KG1 (cell line): ENCODE measurements around the gene TRIM7.

ENCODE experiments used
- DNase-seq: peaks from one replicate; lab custom pipeline; 2025; lab: John Stamatoyannopoulos, UW

TRIM7 gene

DNA sequence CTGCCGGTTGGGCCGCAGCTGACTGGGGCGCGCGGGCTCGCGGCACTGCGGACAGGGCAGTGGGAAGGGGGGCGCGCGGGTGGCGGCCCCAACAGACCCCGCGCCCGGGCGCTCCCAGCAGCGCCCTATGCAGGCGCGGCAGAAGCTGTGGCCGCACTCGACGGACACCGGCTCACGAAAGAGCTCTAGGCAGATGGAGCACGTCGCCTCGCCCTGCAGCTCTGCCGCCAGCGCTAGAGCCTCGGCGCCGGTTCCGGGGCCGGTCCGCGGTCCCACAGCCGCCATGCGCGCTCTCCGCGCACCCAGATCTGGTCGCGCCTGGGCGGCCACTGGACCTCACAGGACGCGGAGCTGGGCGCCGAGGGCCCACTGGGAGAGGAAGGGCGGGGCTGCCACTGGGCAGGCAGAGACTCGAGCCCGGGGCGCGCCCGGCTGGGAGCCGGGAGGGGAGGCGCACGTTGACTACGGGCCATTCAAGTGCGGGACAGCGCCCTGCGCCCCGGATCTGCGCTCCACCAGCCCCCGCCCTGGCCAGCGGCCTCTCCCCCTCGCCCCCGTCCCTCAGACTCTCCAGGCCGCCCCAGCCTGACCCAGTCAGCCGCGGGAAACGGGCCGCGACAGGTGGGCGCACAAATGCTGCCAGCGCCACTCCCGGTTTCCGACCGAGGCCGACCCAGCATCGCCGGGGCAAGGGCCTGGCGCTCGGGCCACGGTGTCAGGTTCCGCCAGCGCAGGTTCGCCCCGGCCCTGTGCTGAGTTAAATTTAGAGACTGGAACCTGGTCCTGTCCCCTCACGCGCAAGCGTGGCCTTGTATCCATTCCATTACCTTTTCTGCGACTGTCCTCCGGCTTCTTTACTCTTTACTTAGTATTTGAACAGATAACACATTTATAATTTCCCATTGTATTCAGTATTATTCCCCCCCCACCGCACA, at the start of gene TRIM7:
TRIM7 (minus strand) TSS at position 371 of the 935 bp plus-strand sequence; CDS start at position 285, 86 bp downstream.
- no peak for DNase-seq

DNA sequence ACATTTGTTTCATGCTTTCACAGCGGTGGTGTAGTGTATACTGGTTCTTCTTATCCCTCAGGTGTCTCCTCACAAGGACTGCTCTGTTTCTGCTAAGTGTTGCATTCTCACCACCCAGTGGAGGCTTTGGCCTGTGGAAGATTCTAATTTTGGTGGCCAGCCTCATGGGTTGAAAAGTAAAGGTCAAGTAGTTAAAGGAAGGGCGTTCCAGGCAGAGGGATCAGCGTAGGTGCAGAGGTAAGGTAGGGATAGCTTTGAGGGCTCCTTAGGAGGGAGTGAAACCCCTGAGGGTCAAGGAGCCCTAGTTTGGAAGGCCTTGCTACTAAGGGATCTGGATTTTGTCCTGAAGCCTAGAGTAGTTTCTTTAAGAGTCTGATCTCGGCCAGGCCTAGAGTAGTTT, 43.3 kb upstream of the TRIM7 start:
- no peak for DNase-seq

DNA sequence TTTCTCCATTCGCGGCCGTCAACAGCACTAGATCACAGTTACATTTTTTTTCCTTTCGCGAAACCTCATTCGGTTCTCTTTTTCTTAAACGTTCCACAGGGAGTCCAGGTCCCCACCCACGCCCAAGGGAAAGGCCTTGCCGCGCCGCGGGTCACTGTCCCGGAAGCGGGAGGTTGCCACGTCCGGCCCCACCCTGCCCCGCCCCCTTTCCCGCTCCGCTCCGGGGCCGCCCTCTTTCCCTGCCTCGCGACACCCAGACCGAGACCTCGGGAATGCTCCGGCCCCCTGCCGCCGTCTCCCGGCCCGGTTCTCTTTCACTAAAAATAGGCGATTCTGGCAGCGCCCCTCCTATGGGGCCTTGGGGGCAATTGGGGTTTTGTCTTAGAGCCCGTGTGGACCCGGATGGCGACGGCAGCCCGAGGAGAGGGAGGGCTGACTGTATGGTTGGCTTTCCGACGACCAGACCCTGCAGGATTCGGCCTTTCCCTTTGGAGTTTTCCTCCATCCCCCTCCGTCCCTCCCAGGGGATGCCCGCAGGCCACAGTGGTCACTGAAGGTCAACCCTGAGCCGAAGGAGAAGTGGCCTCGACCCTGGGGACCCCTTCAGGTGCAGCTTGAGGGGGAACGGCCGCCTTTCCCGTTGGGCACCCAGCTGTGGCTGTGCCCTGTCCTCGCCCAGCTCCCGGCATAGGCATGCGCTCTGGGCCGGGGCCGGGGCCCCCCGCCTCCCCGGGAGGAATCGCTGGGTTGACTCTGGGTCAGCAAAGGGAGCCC, 41.5 kb upstream of the TRIM7 start:
- DNase-seq: no peak

DNA sequence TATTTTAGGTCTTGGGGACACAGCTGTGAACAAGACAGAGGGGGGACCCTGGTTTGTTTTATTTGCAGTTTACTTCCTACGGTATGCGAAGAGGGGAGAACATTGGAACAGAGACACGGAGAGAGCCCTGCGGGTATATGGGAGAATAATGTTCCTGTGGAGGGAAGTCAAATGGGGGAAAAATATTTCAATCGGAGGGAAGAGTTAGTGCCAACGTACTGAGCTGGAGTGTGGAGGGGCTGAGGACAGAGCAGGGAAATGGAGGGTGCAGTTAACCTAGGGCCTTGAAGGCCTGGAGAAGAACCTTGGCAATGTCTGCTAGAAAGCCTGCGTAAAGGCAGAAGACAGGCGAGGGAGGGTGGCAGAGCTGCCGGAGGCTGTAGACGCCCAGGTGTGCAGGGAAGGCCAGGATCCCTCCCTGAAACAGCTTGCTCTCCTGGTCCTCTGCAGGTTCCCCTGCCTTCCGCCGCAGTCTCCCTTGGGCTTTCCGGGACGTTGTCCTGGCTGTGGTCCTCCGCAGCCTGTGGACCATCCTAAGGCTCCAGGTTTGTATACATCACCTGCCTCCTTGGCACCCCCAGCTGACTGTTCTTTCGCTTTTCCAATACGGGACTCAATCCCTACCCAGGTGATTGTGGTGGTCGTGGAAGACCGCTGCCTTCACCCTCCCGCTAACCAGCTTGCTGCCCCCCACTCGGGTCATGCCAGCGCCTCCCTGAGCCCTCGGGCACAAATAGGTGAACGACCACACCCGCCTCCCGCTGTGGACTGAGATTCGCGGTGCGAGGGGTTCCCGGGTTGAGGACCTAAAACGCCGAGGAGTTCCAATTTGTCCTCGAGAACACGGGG, 40.7 kb upstream of the TRIM7 start:
- no peak for DNase-seq

DNA sequence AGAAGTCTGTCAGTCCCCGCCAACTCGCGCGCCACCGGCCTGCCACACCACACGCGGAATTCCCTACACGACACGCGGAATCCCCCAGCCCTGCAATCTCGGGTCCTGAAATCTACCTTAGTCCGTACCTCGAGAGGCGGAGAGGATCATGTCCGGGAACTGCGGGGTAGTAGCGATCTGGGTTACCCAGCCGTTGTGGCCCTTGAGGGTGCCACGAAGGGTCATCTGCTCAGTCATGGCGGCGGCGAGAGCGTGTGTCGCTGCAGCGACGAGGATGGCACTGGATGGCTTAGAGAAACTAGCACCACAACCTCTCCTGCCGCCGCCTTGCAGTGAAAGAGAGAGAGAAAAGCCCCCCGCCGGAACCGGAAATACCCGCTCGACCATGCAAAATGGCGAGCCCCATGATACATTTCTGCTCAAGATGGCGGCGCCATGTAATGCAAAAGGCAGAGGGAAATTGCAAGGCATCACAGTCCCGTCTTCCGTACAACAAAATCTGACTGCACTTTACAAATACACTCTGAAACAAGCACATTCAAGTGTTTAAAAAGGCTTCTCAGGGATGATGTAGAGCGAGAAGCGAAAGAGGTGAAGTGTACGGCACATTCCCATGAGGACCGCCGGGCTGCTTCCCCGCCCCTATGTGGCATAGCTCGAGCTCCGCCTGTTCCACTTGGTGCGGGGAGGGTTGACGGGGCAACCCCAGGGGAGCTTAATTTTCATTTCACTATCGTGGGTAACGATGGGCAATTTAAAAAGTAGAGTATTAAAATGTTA, 38.8 kb upstream of the TRIM7 start, which contains the start of gene RACK1:
RACK1 (minus strand) TSS at position 343 of the 780 bp plus-strand sequence; CDS start at position 237, 106 bp downstream.
- no peak for DNase-seq

DNA sequence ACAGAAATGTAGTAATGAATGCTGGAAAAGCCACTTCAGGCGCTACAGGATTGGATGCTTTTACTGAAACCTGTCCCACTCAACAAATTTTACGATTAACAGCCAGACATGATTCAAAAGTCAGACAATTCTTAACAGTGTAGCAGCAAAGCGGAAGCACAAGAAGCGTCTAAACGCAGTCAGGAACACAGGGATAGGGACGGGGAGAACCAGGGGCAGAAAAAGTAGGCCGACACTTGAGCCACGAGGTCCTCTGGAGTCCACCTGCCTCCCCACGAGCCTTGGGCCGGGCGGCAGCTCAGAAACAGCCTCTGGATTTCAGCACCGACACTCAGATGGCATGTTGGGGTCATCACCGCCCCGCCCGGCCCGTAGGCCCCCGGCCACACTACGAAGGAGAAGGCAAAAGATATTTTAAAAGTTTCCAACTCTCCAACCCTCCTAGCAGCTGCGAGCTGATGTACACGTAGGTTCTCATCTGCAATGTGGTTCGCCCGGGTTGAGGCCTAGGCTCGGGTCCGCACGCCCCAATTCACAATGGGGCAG, 38.1 kb upstream of the TRIM7 start:
- no peak for DNase-seq

DNA sequence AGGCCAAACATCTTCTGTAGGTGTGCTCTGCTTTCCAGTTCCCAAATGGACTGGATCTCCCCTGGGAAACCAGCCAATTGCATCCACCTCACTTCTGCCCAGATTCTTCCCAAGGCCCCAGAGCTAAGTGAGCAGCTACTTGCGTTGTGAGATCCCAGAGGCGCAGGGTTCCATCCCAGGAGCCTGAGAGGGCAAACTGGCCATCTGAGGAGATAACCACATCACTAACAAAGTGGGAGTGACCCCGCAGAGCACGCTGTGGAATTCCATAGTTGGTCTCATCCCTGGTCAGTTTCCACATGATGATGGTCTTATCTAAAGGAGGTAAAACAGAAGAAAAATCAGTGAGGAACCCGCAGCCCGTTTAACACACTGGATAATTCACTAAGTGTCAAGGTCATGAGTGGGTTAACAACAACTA, 37.0 kb upstream of the TRIM7 start:
- no peak for DNase-seq

DNA sequence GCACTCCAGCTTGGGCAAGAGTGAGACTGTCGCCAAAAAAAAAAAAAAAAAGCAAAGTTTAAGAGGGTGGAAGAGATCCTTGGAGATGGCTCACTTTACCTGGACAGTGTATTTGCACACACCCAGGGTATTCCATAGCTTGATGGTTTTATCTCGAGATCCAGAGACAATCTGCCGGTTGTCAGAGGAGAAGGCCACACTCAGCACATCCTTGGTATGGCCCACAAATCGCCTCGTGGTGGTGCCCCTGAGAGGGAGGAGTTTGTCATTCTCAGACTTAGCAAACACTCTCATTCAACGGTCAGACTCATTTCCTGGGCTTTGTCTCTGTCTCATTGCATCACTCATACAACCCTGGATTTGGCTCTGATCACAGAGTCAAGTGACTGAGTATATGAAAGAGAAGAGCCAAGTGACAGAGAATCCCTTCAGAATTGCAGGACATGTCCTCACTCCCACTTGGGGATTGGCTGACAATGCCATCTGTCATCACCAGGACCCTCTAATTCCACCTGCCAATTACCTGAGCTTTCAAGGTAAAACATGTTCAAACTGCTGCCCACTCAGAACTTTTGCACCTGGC, 36.5 kb upstream of the TRIM7 start:
- DNase-seq: no peak

DNA sequence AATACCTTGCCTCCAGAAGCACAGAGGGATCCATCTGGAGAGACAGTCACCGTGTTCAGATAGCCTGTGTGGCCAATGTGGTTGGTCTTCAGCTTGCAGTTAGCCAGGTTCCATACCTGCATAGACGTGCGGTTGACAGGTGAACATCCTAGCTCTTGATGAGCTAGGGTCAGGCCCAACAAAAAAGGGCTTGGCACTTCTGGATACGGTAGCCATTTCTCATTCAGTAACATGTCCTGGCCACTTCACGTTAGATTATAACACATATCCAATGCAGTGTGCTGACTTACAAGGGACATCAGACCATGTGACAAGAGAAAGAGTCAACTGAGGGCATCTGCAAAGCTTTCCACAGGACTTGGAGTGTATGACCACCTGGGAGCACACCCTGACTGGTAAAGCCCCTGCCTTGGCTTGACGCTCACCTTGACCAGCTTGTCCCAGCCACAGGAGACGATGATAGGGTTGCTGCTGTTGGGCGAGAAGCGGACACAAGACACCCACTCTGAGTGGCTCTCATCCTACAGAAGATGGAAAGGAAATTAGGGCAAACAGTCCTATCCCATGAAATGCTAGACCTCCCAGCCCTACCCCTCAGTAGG, 34.2 kb upstream of the TRIM7 start:
- DNase-seq: no peak

DNA sequence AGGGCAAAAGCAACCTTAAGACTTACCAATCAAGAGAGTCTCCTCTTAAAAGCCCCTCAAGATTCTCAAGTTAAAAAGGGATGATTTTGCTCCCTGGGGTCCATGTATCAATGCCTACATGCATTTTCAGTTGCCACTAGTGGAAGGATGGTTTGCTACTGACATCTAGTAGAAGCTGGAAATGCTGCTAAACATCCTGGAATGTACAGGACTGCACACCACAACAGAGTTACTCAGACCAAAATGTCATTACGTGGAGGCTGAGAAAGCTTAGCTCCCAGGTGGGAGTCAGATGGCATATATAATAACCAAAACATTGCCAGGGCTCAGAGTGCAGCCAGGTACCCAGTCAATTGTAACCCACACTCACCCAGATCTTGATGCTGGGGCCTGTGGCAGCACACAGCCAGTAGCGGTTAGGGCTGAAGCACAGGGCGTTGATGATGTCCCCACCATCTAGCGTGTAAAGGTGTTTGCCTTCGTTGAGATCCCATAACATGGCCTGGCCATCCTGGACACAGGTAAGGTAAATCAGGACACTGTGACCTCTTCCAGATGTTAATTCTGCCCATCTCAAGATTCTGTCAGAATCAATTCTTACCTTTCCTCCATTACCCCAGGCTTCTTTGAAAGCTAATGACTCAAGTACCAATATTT, 32.9 kb upstream of the TRIM7 start:
- DNase-seq: no peak

DNA sequence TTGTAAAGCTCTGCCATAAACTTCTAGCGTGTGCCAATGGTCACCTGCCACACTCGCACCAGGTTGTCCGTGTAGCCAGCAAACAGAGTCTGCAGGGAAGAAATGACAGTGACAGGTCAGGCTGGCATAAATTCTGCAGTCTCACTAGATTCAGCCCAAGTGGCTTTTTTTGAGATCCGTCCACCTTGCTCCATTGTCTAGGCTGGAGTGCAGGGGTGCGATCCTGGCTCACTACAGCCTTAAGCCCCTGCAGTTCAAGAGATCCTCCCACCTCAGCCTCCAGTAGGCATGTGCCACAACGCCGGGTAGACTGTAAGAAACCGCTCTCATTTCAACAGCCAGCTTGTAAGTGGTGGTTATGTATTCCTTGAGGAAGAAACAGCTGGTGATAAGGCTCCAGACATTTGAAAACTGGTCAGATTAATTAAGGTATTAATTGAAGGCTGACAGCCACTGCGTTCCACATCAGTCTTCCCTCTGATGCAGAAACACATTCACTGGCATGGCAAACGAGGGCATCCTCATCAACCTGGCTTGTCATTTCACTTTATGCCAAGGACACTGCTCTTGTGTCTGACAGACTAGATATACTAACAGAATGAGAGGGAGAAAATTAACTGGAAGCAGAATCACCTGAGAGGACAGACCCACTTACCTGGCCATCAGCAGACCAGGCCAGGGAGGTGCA, 32.1 kb upstream of the TRIM7 start:
- no peak for DNase-seq

DNA sequence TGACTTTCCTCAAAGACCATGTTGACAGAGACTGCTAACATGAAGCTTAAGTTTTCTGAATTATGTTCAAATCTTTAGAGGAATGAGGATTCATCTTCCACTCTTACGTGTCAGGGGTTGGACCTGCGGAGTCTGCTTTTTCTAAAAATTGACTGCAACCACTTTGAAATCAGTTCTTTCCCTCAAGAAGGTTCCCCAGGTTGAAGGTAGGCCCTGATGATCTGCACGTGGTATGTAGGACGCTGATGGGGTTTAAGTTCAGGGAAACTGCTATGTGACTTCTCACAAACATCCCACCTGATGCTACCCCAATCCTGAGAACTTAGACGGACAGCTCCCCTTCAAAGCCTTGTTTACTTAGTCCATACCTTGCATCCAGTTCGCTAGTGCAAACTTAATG, 31.5 kb upstream of the TRIM7 start:
- DNase-seq: no peak

DNA sequence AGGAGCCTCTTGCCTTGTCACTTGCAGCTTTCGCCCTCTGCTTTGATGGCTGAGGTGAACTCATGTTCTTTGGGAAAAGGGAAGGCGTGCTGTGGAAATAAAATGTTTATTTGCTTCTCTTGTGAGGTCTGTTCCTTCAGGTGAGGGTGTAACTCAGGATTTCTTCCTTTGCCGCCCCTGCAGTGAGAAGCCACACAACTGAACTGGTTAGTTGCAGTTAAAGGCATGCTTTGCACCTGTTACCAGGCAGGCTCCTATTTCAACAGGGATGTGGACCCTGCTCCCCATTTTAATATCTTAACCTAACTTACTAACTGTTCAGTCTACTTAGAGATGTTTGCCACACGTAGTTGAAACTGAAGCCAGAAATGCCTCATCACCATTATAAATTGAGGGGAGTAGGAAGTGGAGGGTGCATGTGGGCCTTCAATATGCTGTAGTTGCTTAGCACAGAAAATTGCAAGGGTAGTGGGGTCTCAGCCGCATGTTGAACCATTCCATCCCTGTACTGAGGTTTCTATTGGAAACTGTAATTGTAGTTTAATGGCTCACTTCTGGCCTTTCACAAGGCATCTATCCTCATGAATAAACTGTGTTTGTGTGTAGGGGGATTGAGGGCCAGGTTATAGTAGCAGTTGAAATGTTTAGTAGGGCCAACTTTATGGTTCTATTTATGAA, 30.8 kb upstream of the TRIM7 start:
- no peak for DNase-seq

DNA sequence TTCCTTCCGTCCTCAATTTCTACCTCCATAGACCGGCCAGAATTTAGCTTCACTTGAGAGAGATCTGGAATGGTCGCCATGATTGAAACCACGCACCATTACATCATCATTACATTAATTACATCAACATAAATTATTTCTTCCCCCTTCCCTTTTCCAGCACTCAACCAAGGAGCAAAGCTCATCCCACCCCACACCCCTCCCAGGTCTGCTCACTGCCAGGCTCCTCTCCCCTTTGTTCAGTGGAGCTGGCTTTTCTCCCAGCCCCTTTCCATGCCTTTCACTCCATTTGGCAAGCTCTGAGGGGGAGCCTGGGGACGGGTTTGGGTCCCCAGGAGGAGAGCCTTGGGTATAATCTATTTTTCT, 30.3 kb upstream of the TRIM7 start:
- no peak for DNase-seq

DNA sequence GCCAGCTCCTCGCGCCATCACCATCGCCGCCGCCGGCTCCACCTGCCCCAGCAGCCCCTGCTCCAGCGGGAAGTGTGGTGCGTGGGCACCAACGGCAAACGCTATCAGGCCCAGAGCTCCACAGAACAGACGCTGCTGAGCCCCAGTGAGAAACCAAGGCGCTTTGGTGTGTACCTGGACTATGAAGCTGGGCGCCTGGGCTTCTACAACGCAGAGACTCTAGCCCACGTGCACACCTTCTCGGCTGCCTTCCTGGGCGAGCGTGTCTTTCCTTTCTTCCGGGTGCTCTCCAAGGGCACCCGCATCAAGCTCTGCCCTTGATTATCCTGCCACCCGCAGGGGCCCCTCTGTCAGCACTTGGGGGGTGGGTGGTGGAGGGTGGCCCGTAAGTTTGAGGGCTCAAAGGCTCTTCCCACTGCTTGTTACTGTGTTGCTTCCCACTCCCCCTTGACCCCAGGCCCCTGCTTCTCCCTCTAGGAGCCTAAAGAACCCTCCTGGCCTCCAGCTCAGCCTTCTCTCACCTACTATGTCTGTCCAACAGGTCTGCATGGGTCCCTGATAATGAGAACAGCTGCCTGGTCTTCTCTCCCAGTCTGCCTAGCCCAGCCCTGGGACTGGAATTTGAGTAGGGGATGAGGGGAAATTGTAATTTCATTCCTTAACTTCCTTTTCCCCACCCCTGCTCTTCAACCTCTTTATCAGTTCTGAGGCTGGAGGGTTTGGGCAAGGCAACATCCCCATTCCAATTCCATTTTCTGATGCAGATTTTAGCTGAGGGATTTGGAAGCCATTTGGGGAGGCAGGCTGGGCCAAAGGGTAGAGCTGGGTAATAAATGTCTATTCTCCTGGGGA, 29.7 kb upstream of the TRIM7 start:
- DNase-seq: no peak

DNA sequence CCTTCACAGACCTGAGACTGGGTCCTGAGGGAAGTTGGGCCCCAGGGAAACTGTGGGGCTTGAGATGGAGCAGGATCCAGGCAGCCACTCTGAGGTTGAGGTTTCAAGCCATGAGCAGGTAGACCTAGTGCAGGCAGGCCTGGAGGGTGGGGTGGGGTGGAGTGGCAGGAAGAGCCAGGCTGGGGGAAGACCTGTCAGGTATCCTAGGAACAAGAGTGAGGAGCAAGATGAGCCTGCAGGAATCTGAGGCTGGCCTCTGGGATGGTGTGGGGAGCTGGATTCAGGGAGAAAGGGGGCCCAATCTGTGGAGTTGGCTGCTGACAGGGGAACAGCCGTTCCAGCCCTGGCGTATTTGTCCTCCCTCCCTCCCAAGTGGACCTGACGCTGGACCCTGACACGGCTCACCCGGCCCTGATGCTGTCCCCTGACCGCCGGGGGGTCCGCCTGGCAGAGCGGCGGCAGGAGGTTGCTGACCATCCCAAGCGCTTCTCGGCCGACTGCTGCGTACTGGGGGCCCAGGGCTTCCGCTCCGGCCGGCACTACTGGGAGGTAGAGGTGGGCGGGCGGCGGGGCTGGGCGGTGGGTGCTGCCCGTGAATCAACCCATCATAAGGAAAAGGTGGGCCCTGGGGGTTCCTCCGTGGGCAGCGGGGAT, 28.9 kb upstream of the TRIM7 start:
- no peak for DNase-seq
